Hematopoietic multipotent progenitor cell treated with erythropoietin and hydrocortisone succinate and interleukin-3 and kit ligand, for 17 days (in vitro differentiated cells): ENCODE results near the gene MRPL48.
"Not testable (repeated sequence)": the region's sequence is repeated elsewhere in the genome, so short reads cannot be mapped to it uniquely, and the experiment has no call there.

Experiments
- DNase-seq: peaks from one replicate; pipeline ENCODE4 v3.0.0-alpha.2; 2015; ENCODE audit warnings: low spot score

Gene MRPL48

GRCh38 chr11:73779084-73779902 lies 8.4 kb upstream of the MRPL48 start:
- DNase-seq, result peak; percentile 97

- no peak for DNase-seq
Observed at GRCh38 chr11:73781303-73781702, 6.4 kb upstream of the MRPL48 start.

- no peak for DNase-seq
Observed at GRCh38 chr11:73783483-73784020, 4.1 kb upstream of the MRPL48 start.

GRCh38 chr11:73784080-73784634 lies 3.5 kb upstream of the MRPL48 start:
- no peak for DNase-seq

DNA sequence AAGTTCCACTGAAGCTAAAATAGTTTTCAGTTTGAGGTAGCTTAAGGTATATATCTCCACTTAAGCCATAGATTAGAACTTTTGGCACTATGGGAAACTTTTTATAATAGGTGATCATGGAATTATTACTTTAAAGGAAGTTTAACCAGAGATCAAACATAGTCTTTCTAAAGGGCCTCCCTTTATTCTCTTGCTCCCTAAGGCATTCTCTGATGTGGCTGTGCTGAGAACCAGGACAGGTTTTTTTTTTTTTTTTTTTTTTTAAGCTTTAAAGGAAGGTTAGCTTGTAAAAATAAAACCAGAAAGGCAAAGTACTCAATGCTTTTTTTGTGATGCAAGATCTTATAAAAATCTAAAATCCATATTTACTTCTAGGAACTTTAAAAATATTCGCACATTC lies 2.9 kb upstream of the MRPL48 start:
- no peak for DNase-seq

DNA sequence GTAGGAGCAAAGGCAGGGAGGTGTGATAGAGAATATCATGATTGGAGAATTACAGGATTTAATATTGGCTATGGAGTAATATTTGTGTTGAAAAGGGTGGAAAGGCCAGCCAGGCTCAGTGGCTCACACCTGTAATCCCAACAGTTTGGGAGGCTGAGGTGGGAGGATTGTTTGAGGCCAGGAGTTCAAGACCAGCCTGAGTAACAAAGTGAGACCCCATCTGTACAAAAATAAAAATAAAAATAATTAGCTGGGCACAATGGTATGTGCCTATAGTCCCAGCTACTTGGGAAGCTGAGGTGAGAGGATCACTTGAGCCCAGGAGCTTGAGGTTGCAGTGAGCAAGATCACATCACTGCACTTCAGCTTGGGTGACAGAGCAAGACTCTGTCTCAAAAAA lies 2.2 kb upstream of the MRPL48 start:
- DNase-seq, result not testable (repeated sequence)

GRCh38 chr11:73787051-73787642 lies 527 bp upstream of the MRPL48 start:
- no peak for DNase-seq

- no peak for DNase-seq
Observed at GRCh38 chr11:73789279-73789670, 1.6 kb downstream of the MRPL48 start.

GRCh38 chr11:73792584-73792983 lies 4.9 kb downstream of the MRPL48 start:
- no peak for DNase-seq

GRCh38 chr11:73795925-73796632 lies 8.4 kb downstream of the MRPL48 start:
- no peak for DNase-seq

- DNase-seq, result no peak
Observed at GRCh38 chr11:73797457-73797856, 9.8 kb downstream of the MRPL48 start.

DNA sequence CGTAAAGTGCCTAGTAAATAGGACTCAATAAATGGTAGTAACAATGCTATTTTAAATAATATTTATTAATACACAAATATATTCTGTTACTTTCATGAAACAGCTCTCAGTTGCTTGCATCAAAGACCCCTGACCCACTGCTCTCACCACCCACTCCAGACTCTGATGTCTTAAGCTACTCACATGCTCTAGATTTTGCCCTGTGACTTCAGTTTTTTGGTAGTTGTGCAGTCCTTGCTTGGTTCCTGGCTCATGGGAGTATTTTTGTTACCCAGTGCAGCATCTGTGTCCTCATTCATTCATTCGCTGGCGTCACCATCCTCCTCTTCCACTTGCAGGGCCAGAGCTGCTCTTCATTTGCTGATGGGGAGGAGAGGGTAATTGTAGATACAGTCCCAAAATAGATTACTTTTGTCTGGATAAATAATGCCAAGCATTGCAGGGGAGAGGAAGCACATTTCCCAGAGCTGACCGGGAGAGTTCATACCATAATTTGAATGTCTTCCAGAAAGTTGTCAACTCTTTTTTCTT lies 12.7 kb downstream of the MRPL48 start:
- no peak for DNase-seq

- no peak for DNase-seq
Observed at GRCh38 chr11:73801136-73801535, 13.5 kb downstream of the MRPL48 start.

GRCh38 chr11:73804712-73805111 lies 17.0 kb downstream of the MRPL48 start:
- no peak for DNase-seq

DNA sequence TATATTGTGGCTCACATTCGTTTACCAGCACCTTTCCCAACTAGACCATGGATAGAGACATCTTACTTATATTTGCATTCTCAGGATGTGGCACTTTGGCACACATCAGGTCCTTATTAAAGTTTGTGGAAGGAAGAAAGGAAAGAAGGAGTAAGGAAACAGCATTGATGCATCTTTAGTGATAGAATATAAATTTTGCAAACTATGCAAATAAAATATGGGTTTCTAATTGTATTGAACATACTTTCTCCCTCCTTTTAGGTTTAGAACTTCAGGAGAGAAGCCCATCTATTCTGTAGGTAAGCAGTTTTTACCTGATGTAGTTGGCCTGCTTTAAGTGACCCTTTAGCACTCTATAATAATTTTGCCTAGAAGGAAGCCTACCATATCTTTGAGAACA lies 20.4 kb downstream of the MRPL48 start:
- no peak for DNase-seq

DNA sequence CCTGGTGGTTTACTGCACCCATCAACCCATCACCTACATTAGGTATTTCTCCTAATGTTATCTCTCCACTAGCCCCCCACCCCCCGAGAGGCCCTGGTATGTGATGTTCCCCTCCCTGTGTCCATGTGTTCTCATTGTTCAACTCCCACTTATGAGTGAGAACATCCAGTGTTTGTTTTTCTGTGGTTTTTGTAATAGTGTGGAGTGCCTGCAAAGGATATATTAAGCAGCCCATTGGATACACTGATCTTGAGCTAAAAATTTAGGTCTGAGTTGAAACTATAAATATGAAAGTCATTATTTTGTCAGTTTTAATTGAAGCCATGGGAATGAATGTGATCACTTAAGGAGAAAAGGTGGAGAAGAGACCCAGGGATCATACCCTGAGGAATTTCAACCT lies 23.0 kb downstream of the MRPL48 start:
- no peak for DNase-seq

DNA sequence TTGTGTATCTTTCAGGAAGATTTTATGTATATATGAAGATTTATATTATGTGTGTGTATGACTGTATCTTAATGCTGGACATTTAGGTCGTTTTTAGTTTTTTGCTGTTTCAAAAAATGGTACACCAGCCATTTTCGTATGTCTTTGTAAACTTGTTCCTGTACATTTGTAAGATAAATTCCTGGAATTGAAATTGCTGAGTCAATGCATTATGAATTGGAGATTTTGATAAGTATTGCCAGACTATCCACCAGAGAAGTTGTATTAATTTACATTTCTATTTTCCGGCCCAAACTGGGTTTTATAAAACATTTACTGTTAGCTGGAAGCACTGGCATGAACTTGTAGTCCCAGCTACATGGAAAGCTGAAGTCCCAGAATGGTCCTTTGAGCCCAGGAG lies 24.6 kb downstream of the MRPL48 start:
- no peak for DNase-seq

- no peak for DNase-seq
Observed at GRCh38 chr11:73814812-73815211, 27.1 kb downstream of the MRPL48 start.

DNA sequence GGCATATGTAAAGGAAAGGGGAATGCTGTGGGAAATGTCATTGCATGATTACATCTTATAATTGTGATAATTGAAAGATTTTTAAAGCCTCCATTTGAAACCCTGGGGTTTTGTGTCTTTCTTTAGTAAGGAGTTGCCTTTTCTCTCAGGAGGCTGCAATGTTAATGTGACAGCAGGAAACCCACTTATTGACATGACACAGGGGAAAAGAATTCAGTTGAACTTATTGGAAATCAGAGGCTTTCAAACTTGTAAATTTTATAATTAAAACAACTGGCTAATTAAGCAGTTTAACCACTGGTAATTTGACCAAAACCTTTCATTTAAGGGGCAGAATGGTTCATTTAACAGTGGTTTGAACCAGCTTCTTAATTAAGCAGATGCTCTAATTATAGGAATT lies 31.2 kb downstream of the MRPL48 start:
- no peak for DNase-seq

DNA sequence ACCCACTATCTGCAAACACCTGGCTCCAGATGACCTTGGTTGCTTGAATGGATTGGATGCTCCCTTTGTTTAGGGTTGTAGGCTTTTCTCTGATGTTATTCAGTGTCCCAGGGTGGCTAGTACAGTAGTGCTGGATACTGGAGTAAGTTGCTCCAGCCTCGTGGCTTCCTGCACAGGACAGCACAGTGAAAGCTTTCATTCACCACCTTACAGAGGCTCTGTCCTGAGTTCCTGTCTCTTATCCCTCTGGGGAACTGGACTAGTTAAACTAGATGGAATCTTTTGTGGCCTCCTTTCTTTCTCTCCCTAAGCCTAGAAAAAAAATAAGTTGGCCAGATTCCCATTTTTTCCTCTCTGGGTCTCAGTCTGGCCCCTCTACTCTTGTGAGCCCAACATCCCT lies 42.6 kb downstream of the MRPL48 start:
- no peak for DNase-seq

DNA sequence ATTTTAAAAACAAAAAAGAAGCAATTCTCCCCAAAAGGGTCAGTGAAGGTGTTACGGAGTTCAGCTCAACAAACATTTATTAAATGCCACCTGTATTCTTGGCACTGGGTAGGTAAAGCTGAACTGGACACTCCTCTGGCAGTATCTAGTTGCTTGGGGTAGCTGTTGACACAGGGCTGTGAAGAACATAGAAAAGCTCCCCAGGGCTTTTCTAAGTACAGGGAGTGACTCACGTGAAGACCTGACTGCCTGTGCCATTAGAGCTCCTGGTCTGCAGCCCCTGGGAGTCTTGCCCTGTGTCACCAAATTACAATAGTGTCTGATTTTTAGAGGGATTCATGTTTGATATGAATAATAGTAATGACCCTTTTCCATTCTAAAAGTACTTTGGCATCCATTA lies 45.4 kb downstream of the MRPL48 start:
- no peak for DNase-seq

- no peak for DNase-seq
Observed at GRCh38 chr11:73838443-73839122, 50.9 kb downstream of the MRPL48 start.
